OCI-LY7 (cell line): ENCODE measurements around the gene BMP8B. TPM values are rescaled to one million over a fixed set of nuclear protein-coding genes. Genes with fewer than 3 reads are reported as not detected.

Experiments used
- BruUV-seq: library from RNA; stranded (reverse); fragments of 400-500 nt; replicated peaks from 2 replicates; lab custom pipeline; 2021; lab: Mats Ljungman, UMichigan
- CTCF ChIA-PET: fragments of 300-600 bp; sonication (Branson Sonifier 250); formaldehyde crosslinking; loops from one replicate; lab custom pipeline; 2022; ENCODE audit warnings: antibody characterized with exemption; ENCODE audit not compliant: unreplicated experiment; lab: Charles Lee
- POLR2A ChIA-PET: fragments of 300-600 bp; sonication (Branson Sonifier 250); formaldehyde crosslinking; loops from one replicate; lab custom pipeline; 2022; ENCODE audit warnings: antibody characterized with exemption; lab: Charles Lee
- DNase-seq: peaks from one replicate; pipeline ENCODE4 v3.0.0-alpha.2; 2015; ENCODE audit warnings: low spot score
- H2AFZ ChIP-seq: fragments of 200-600 bp; sonication (generic), shearing (Covaris generic); 2 replicates; pipeline ENCODE4 v1.6.1; 2014; ENCODE audit warnings: mild to moderate bottlenecking, antibody characterized with exemption, low read length, moderate library complexity
- H3K27ac ChIP-seq: fragments of 200-600 bp; sonication (generic); 2 replicates; pipeline ENCODE4 v1.5.1; 2014; ENCODE audit warnings: mixed run types, low read depth, mild to moderate bottlenecking, moderate library complexity, low read length, inconsistent platforms; ENCODE audit not compliant: poor library complexity, severe bottlenecking
- H3K36me3 ChIP-seq: fragments of 200-600 bp; sonication (generic); 2 replicates; pipeline ENCODE4 v1.6.1; 2014; ENCODE audit warnings: mild to moderate bottlenecking, antibody characterized with exemption, low read length, moderate library complexity, mixed read lengths; ENCODE audit not compliant: insufficient read depth
- H3K4me1 ChIP-seq: fragments of 200-600 bp; sonication (generic); 2 replicates; pipeline ENCODE4 v1.5.1; 2014; ENCODE audit warnings: mild to moderate bottlenecking, low read length; ENCODE audit not compliant: insufficient read depth, poor library complexity, severe bottlenecking
- H3K4me2 ChIP-seq: fragments of 200-600 bp; sonication (generic); 2 replicates; pipeline ENCODE4 v1.6.1; 2014; ENCODE audit warnings: mild to moderate bottlenecking, low read length
- H3K4me3 ChIP-seq: fragments of 200-600 bp; sonication (generic); 2 replicates; pipeline ENCODE4 v1.5.1; 2014; ENCODE audit warnings: mild to moderate bottlenecking, low read depth, low read length; ENCODE audit not compliant: poor library complexity, severe bottlenecking
- H3K79me2 ChIP-seq: fragments of 200-600 bp; sonication (generic); 2 replicates; pipeline ENCODE4 v1.6.1; 2016; ENCODE audit warnings: low read depth, mild to moderate bottlenecking, low read length, moderate library complexity, mixed read lengths; ENCODE audit not compliant: insufficient read depth
- H3K9me2 ChIP-seq: fragments of 200-600 bp; sonication (generic); 2 replicates; pipeline ENCODE4 v1.6.1; 2016; ENCODE audit warnings: mild to moderate bottlenecking, low read length, mixed read lengths; ENCODE audit not compliant: insufficient read depth
- H3K9me3 ChIP-seq: fragments of 200-600 bp; sonication (generic); 2 replicates; pipeline ENCODE4 v1.6.1; 2014; ENCODE audit warnings: mild to moderate bottlenecking, mixed run types, low read length, mixed read lengths
- H4K20me1 ChIP-seq: fragments of 200-600 bp; sonication (generic); 2 replicates; pipeline ENCODE4 v1.6.1; 2014; ENCODE audit warnings: mild to moderate bottlenecking, antibody characterized with exemption, low read length, moderate library complexity, mixed read lengths; ENCODE audit not compliant: insufficient read depth
- EZH2phosphoT487 ChIP-seq: fragments of 200-600 bp; sonication (generic); IDR thresholded peaks from 2 replicates; pipeline ENCODE4 v1.6.1; 2018; ENCODE audit warnings: low read depth, borderline replicate concordance, mild to moderate bottlenecking, mixed run types, antibody characterized with exemption, low read length, moderate library complexity, mixed read lengths
- intact Hi-C: fragments of 100-400 bp; cut with micrococcal nuclease; formaldehyde crosslinking; loops from one replicate; pipeline ENCODE4 v1.10.0; 2022; ENCODE audit not compliant: unreplicated experiment
- total RNA-seq, 2 experiments: library from RNA; depleted of rRNA in 1 of 2; stranded (reverse); fragments of >200 nt in 1 of 2; shearing (Covaris generic) in 1 of 2; gene quantifications; 2 replicates each; pipeline ENCODE4 v1.2.3, GENCODE V29; 2014 to 2022
- TF ChIP-seq, protein P1 (sequence below): fragments of 200-600 bp; sonication (generic); conservative IDR thresholded peaks from 2 replicates; pipeline ENCODE4 v1.5.1; 2014; ENCODE audit warnings: mild to moderate bottlenecking, antibody characterized with exemption, low read length, moderate library complexity, mixed read lengths

Gene BMP8B
- total RNA-seq, 2 experiments from 2014 or later, result 0.34 TPM; not detected in 1

DNA sequence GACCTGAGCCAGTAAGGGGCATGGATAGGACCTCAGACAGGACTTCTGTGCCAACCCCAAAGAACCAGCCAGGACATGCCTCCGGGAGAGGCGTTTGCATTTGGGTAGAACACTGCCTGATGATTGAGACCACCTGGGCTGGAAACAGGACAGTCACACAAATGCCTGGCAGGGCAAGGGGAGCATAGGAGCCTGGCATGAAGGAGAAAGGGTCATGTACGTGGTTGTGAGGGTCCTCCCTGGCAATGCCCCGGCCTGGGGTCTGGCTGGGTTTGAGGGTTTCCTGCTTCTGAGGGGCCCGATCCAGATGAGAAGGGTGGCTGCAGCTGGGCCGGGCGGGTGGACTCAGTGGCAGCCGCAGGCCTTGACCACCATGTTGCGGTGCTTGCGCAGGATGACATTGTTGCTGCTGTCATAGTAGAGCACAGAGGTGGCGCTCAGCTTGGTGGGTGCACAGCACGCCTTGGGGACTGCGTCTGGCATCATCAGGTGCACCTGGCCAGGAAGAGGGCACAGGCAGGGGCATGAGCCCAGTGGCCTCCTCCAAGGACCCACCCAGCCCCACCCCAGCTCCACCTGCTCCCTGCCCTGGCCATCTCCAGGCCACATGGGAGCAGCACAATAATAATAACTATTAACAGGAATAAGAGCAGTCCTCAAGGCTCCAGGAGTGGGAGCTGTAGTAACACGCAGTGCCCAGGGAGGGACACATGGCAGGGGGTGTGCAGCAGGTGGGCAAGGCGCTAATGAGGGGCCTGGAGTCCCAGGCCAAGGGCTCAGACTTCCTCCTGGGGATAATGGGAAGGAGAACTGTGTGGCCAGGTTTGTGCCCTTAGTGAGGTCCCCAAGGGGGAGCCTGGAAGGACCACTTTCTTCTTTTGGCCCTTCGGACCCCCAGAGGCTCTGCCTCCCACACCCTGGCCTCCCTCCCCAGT is 28.3 kb downstream of the BMP8B start:
- no peak for TF ChIP-seq EZH2phosphoT487
- TF ChIP-seq, protein P1, sequence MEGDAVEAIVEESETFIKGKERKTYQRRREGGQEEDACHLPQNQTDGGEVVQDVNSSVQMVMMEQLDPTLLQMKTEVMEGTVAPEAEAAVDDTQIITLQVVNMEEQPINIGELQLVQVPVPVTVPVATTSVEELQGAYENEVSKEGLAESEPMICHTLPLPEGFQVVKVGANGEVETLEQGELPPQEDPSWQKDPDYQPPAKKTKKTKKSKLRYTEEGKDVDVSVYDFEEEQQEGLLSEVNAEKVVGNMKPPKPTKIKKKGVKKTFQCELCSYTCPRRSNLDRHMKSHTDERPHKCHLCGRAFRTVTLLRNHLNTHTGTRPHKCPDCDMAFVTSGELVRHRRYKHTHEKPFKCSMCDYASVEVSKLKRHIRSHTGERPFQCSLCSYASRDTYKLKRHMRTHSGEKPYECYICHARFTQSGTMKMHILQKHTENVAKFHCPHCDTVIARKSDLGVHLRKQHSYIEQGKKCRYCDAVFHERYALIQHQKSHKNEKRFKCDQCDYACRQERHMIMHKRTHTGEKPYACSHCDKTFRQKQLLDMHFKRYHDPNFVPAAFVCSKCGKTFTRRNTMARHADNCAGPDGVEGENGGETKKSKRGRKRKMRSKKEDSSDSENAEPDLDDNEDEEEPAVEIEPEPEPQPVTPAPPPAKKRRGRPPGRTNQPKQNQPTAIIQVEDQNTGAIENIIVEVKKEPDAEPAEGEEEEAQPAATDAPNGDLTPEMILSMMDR, result no peak
- no peaks in the 10 kb centered on the region for H3K4me1 ChIP-seq
- H3K4me3 ChIP-seq, result no peak overlapping the region
- CTCF ChIA-PET, result no interaction called here
- peaks cover 38% of the 10 kb centered on the region for H3K36me3 ChIP-seq
- DNase-seq, result no peak
- no peaks in the 10 kb centered on the region for H3K9me3 ChIP-seq
- intact Hi-C loops, result no loop called here
- BruUV-seq, result no TSS peak
- H3K4me2 ChIP-seq, result no peak overlapping the region
- no peaks in the 10 kb centered on the region for H4K20me1 ChIP-seq
- no peaks in the 10 kb centered on the region for H3K79me2 ChIP-seq
- H3K27ac ChIP-seq, result no peak overlapping the region
- POLR2A ChIA-PET, result no interaction called here
- H3K9me2 ChIP-seq, result no peaks in the 10 kb centered on the region
- H2AFZ ChIP-seq, result no peak overlapping the region

DNA sequence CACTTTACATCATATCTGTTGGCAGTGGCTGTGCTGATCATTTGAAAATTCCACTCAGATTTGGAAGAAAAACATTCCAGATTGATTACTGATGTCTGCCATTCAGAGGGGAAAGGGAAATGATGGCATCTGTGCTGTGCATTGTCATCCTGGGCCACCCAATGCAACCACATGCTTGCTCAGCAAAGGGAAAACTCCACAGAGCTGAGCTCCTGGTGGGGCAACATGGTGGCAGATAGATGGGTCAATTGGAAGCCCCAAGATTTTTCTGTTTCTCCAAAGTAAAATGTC is 29.3 kb downstream of the BMP8B start:
- POLR2A ChIA-PET, result no interaction called here
- DNase-seq, result no peak
- Histone ChIP-seq H3K79me2 (no peaks in the 10 kb centered on the region), H3K4me3 (no peak overlapping the region), H3K9me2 (no peaks in the 10 kb centered on the region), H3K36me3 (peaks cover 48% of the 10 kb centered on the region), H4K20me1 (no peaks in the 10 kb centered on the region), H3K4me1 (no peaks in the 10 kb centered on the region), H3K4me2 (no peak overlapping the region), H3K27ac (no peak overlapping the region), H3K9me3 (no peaks in the 10 kb centered on the region), H2AFZ (no peak overlapping the region)
- CTCF ChIA-PET, result no interaction called here
- intact Hi-C loops, result no loop called here
- BruUV-seq, result no TSS peak
- TF ChIP-seq, protein P1, result no peak
- TF ChIP-seq EZH2phosphoT487, result no peak
